Measurements from ENCODE around the gene DMAC2. TPM values are rescaled to one million over a fixed set of nuclear protein-coding genes. Genes with fewer than 3 reads are reported as not detected.

Gene DMAC2
- total RNA-seq, 2 experiments from 2014 or later = 67.6 to 70.0 TPM

- POLR2A ChIA-PET = interaction anchor here (0.6 kb wide), 1 partner anchor 199 kb away, joined by 3 read pairs; no protein-coding TSS in a partner anchor
- CTCF ChIA-PET = interaction anchor here (1.0 kb wide), 1 partner anchor 16 kb away, joined by 3 read pairs; no protein-coding TSS in a partner anchor
Measured at GRCh38 chr19:41381536-41381935, 58.2 kb downstream of the DMAC2 start.

Other genes starting within 250 kb of the DMAC2 start
- not detected for gene CYP2S1, start 246.7 kb downstream of the DMAC2 start, total RNA-seq
- gene AXL, start 220.7 kb downstream of the DMAC2 start, total RNA-seq = under 1 TPM; 0.08 to 0.21 TPM
- 100 to 1,000 TPM; 258 to 262 TPM for gene HNRNPUL1, start 175.5 kb downstream of the DMAC2 start, total RNA-seq
- 10 to 100 TPM; 22.9 to 25.1 TPM for gene CCDC97, start 129.7 kb downstream of the DMAC2 start, total RNA-seq
- 100 to 1,000 TPM; 148 to 150 TPM for gene TGFB1, start 86.0 kb downstream of the DMAC2 start, total RNA-seq
- gene B9D2, start 75.8 kb downstream of the DMAC2 start, total RNA-seq = 1 to 10 TPM; 5.5 to 5.6 TPM
- 1 to 10 TPM; 2.2 to 3.0 TPM for gene TMEM91, start 63.4 kb downstream of the DMAC2 start, total RNA-seq
- 10 to 100 TPM; 52.2 to 57.6 TPM for gene EXOSC5, start 42.6 kb downstream of the DMAC2 start, total RNA-seq
- gene BCKDHA, start 42.1 kb downstream of the DMAC2 start, total RNA-seq = 10 to 100 TPM; 21.5 to 24.8 TPM
- under 1 TPM; 0.36 to 0.61 TPM for gene B3GNT8, start 12.5 kb downstream of the DMAC2 start, total RNA-seq
- gene ERICH4, start 3.2 kb upstream of the DMAC2 start, total RNA-seq = not detected
- 10 to 100 TPM; 41.9 to 43.8 TPM for gene CEACAM21, start 136.3 kb upstream of the DMAC2 start, total RNA-seq
- gene CEACAM4, start 187.2 kb upstream of the DMAC2 start, total RNA-seq = not detected
- not detected for gene CEACAM7, start 248.4 kb upstream of the DMAC2 start, total RNA-seq

Measured in activated CD8-positive, alpha-beta memory T cell treated with anti-CD3 and anti-CD28 coated beads for 36 hours (primary cell).